AG09309 (cell line): Measurements from ENCODE around the gene GPBAR1.

Source experiments
- DNase-seq: peaks from one replicate; pipeline ENCODE4 v3.0.0-alpha.2; 2010; ENCODE audit warnings: low read depth
- H3K4me3 ChIP-seq: 2 replicates; pipeline ENCODE4 v1.5.1; 2011; ENCODE audit warnings: mild to moderate bottlenecking, low read depth, low read length, moderate library complexity; ENCODE audit not compliant: control insufficient read depth
- TF ChIP-seq, protein P1 (sequence below): IDR thresholded peaks from 2 replicates; pipeline ENCODE4 v1.5.1; 2011; ENCODE audit warnings: mild to moderate bottlenecking, low read depth, low read length, inconsistent platforms; ENCODE audit not compliant: insufficient read depth, control insufficient read depth; ENCODE audit errors: missing control alignments

GPBAR1 gene

DNA sequence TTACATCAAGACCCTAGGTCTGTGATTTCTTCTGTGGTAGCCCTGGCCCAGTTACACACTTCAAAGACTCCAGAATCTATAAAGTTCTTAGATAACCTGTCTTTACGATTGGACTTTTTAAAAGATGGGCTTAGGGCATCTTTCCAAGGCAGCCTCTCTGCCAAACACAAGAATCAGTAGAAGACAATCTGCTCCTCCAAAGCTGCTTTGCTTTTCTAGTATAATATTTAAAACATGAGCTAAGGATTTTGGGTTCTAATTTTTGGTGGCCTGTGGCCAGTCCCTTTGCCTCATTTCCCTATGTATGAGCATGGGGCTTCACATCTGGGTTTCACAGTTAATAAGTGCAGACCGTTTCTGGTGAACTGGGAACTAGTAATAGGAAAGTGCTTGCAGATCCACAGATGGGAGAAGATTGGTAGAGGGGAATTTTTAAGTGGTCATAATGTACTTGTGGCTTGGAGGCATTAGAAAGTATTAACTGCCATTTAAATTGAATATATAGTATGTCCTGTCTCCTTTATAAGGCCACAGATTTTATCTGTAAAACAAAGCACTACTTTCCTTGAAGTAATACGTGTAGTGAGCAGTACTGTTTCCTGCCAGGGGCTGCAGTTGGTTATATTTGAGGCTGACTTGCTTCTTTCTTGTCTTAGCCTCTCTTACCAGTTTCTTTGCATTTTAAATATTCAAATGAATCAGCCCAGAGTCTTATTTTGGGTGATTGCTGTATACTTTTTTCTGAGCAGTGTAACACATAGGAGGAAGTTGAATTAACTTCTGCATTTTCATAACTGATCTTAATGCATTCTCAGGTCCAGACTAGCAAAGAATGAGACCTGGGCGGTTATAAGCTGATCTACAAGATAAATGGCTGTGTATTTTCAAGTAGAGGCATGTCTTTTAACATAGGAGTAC, 42.3 kb upstream of the GPBAR1 start:
- DNase-seq, result no peak
- TF ChIP-seq, protein P1, sequence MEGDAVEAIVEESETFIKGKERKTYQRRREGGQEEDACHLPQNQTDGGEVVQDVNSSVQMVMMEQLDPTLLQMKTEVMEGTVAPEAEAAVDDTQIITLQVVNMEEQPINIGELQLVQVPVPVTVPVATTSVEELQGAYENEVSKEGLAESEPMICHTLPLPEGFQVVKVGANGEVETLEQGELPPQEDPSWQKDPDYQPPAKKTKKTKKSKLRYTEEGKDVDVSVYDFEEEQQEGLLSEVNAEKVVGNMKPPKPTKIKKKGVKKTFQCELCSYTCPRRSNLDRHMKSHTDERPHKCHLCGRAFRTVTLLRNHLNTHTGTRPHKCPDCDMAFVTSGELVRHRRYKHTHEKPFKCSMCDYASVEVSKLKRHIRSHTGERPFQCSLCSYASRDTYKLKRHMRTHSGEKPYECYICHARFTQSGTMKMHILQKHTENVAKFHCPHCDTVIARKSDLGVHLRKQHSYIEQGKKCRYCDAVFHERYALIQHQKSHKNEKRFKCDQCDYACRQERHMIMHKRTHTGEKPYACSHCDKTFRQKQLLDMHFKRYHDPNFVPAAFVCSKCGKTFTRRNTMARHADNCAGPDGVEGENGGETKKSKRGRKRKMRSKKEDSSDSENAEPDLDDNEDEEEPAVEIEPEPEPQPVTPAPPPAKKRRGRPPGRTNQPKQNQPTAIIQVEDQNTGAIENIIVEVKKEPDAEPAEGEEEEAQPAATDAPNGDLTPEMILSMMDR, result no peak
- H3K4me3 ChIP-seq, result peak overlapping the region; percentile 72

DNA sequence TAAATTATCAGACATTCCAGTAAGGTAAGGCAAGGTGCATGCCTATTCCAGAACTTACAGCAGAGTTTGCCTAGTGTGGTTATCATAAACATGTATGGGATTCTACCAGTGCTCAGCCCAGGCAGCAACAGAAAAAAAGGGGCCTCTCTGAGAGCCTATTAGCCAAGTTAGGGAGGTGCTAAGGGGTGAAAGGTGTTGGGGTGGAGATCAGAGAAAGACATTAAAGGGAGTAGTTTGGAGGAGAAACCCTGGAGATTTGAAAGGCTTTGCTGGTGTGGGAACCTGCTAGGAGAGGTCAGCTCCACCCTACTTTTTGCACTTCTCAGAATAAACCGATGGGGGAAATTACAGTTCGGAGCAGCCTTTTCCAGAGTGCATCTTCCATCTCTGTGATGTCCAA, 40.9 kb upstream of the GPBAR1 start:
- DNase-seq, result no peak
- no peak overlapping the region for H3K4me3 ChIP-seq
- TF ChIP-seq, protein P1, result no peak

DNA sequence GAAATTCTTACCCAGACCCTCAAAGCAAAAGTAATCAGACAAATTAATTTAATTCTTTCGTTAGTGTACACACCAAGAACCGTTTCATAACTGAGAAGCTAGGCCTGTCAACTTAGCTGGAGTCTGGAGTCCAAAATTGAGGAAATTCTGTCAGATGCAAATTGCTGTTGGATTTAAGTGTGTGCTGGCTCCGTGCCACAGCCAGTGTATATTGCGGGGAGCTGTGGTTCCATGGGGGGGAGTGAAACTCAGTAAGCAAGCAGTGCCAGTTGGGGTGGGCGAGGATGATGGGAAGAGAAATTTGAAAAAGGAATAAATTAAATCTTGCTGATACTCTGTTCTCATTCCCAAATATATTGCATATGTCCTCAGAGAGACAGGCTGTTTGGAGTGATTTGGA, 39.8 kb upstream of the GPBAR1 start:
- TF ChIP-seq, protein P1, result no peak
- H3K4me3 ChIP-seq, result no peak overlapping the region
- DNase-seq, result no peak

- TF ChIP-seq, protein P1, result no peak
- no peak for DNase-seq
- no peak overlapping the region for H3K4me3 ChIP-seq
Measured at GRCh38 chr2:218223046-218223445, 37.8 kb upstream of the GPBAR1 start.

GRCh38 chr2:218224186-218224585, 36.6 kb upstream of the GPBAR1 start:
- no peak for DNase-seq
- H3K4me3 ChIP-seq, result no peak overlapping the region
- TF ChIP-seq, protein P1, result no peak

GRCh38 chr2:218226903-218227302, 33.9 kb upstream of the GPBAR1 start:
- TF ChIP-seq, protein P1, result no peak
- H3K4me3 ChIP-seq, result no peak overlapping the region
- no peak for DNase-seq
